ENCODE results near the gene CHIC2. TPM values are rescaled to one million over a fixed set of nuclear protein-coding genes. Genes with fewer than 3 reads are reported as not detected.

CHIC2 gene
- total RNA-seq, 1 experiment from 2014 or later: 52.3 TPM

- TF ChIP-seq EZH2phosphoT487 (IDR thresholded peaks at IDR 0.05; ENCODE audit: borderline replicate concordance, low read length) (no peak), CTCF (conservative IDR thresholded peaks at IDR 0.05; ENCODE audit: low read depth, low read length) (no peak), EZH2 (IDR thresholded peaks at IDR 0.05; ENCODE audit: low read length, unreplicated experiment) (no peak)
Observed at GRCh38 chr4:53967986-53968385, 96.4 kb downstream of the CHIC2 start.

GRCh38 chr4:53963781-53964180 lies 100.6 kb downstream of the CHIC2 start:
- CTCF ChIA-PET: no interaction called here
- Histone ChIP-seq H4K20me1 (ENCODE audit: low read length) (no peaks in the 10 kb centered on the region), H3K9ac (ENCODE audit: low read length) (no peak overlapping the region), H3K27ac (ENCODE audit: low read length) (no peak overlapping the region), H3K4me3 (ENCODE audit: low read length) (no peak overlapping the region), H3K4me1 (ENCODE audit: insufficient read depth, low read length) (no peaks in the 10 kb centered on the region; the same call in 1 of the 2 replicates), H3K79me2 (ENCODE audit: low read length) (no peaks in the 10 kb centered on the region), H3K27me3 (ENCODE audit: low read length) (no peaks in the 10 kb centered on the region), H3K9me3 (ENCODE audit: low read length) (no peaks in the 10 kb centered on the region), H3F3A (ENCODE audit: low read length, unreplicated experiment) (no peaks in the 10 kb centered on the region), H3K4me2 (ENCODE audit: low read length) (no peak overlapping the region), H3K9me2 (replicated peaks; ENCODE audit: low read length) (no peaks in the 10 kb centered on the region), H3K36me3 (ENCODE audit: low read depth, low read length) (no peaks in the 10 kb centered on the region), H2AFZ (ENCODE audit: low read length) (no peak overlapping the region)
- TF ChIP-seq CTCF (conservative IDR thresholded peaks at IDR 0.05; ENCODE audit: low read depth, low read length): no peak
- no peak for TF ChIP-seq EZH2phosphoT487 (IDR thresholded peaks at IDR 0.05; ENCODE audit: borderline replicate concordance, low read length)
- no peak for TF ChIP-seq EZH2 (IDR thresholded peaks at IDR 0.05; ENCODE audit: low read length, unreplicated experiment)
- no peak for ATAC-seq
- BruUV-seq (replicated peaks): no TSS peak
- intact Hi-C loops (cut with micrococcal nuclease): no loop called here
- POLR2A ChIA-PET (ENCODE audit: unreplicated experiment): no interaction called here
- no peak for DNase-seq

More at GRCh38 chr4:53967986-53968385, 96.4 kb downstream of the CHIC2 start:
- Histone ChIP-seq H2AFZ (ENCODE audit: low read length) (no peak overlapping the region), H3K79me2 (ENCODE audit: low read length) (no peaks in the 10 kb centered on the region), H3K4me1 (ENCODE audit: insufficient read depth, low read length) (no peaks in the 10 kb centered on the region; the same call in 1 of the 2 replicates), H3F3A (ENCODE audit: low read length, unreplicated experiment) (no peaks in the 10 kb centered on the region), H3K4me2 (ENCODE audit: low read length) (no peak overlapping the region), H4K20me1 (ENCODE audit: low read length) (no peaks in the 10 kb centered on the region), H3K9ac (ENCODE audit: low read length) (no peak overlapping the region), H3K4me3 (ENCODE audit: low read length) (no peak overlapping the region), H3K36me3 (ENCODE audit: low read depth, low read length) (no peaks in the 10 kb centered on the region), H3K9me3 (ENCODE audit: low read length) (no peaks in the 10 kb centered on the region), H3K27ac (ENCODE audit: low read length) (no peak overlapping the region), H3K9me2 (replicated peaks; ENCODE audit: low read length) (no peaks in the 10 kb centered on the region), H3K27me3 (ENCODE audit: low read length) (no peaks in the 10 kb centered on the region)
- DNase-seq (no peak), ATAC-seq (no peak)
- ChIA-PET CTCF (no interaction called here), POLR2A (ENCODE audit: unreplicated experiment) (interaction anchor here (0.6 kb wide), 1 partner anchor 12 kb away, joined by 3 read pairs; no protein-coding TSS in a partner anchor)
- BruUV-seq (replicated peaks): no TSS peak
- intact Hi-C loops (cut with micrococcal nuclease): no loop called here

GRCh38 chr4:53963336-53963735 lies 101.1 kb downstream of the CHIC2 start:
- no peaks in the 10 kb centered on the region for H3K27me3 ChIP-seq (ENCODE audit: low read length)
- no peaks in the 10 kb centered on the region for H3F3A ChIP-seq (ENCODE audit: low read length, unreplicated experiment)
- no peak overlapping the region for H3K9ac ChIP-seq (ENCODE audit: low read length)
- ATAC-seq (no peak), DNase-seq (no peak)
- H3K79me2 ChIP-seq (ENCODE audit: low read length): no peaks in the 10 kb centered on the region
- no peaks in the 10 kb centered on the region for H3K9me2 ChIP-seq (replicated peaks; ENCODE audit: low read length)
- TF ChIP-seq CTCF (conservative IDR thresholded peaks at IDR 0.05; ENCODE audit: low read depth, low read length): no peak
- no peak for TF ChIP-seq EZH2phosphoT487 (IDR thresholded peaks at IDR 0.05; ENCODE audit: borderline replicate concordance, low read length)
- H3K4me1 ChIP-seq (ENCODE audit: insufficient read depth, low read length): no peaks in the 10 kb centered on the region; the same call in 1 of the 2 replicates
- H2AFZ ChIP-seq (ENCODE audit: low read length): no peak overlapping the region
- intact Hi-C loops (cut with micrococcal nuclease): no loop called here
- POLR2A ChIA-PET (ENCODE audit: unreplicated experiment): no interaction called here
- BruUV-seq (replicated peaks): no TSS peak
- CTCF ChIA-PET: no interaction called here
- H3K4me2 ChIP-seq (ENCODE audit: low read length): no peak overlapping the region
- H3K9me3 ChIP-seq (ENCODE audit: low read length): no peaks in the 10 kb centered on the region
- no peaks in the 10 kb centered on the region for H4K20me1 ChIP-seq (ENCODE audit: low read length)
- H3K27ac ChIP-seq (ENCODE audit: low read length): no peak overlapping the region
- no peaks in the 10 kb centered on the region for H3K36me3 ChIP-seq (ENCODE audit: low read depth, low read length)
- no peak overlapping the region for H3K4me3 ChIP-seq (ENCODE audit: low read length)

Data from PC-3 (cell line).